ENCODE measurements around the gene GIPC1. TPM values are rescaled to one million over a fixed set of nuclear protein-coding genes. Genes with fewer than 3 reads are reported as not detected.
A peak's percentile ranks its signal among the peaks of the same experiment; 100 is the strongest.

GIPC1 gene
- total RNA-seq, 1 donor from 2014 or later = 45.5 TPM

GRCh38 chr19:14502334-14503092, 6.6 kb upstream of the GIPC1 start:
- no peaks in the 10 kb centered on the region for H3K9me3 ChIP-seq (replicated peaks)
- no peak overlapping the region for H3K27ac ChIP-seq (replicated peaks)
- DNase-seq = no peak
- no peak overlapping the region for H3K4me3 ChIP-seq
- TF ChIP-seq, protein P1, sequence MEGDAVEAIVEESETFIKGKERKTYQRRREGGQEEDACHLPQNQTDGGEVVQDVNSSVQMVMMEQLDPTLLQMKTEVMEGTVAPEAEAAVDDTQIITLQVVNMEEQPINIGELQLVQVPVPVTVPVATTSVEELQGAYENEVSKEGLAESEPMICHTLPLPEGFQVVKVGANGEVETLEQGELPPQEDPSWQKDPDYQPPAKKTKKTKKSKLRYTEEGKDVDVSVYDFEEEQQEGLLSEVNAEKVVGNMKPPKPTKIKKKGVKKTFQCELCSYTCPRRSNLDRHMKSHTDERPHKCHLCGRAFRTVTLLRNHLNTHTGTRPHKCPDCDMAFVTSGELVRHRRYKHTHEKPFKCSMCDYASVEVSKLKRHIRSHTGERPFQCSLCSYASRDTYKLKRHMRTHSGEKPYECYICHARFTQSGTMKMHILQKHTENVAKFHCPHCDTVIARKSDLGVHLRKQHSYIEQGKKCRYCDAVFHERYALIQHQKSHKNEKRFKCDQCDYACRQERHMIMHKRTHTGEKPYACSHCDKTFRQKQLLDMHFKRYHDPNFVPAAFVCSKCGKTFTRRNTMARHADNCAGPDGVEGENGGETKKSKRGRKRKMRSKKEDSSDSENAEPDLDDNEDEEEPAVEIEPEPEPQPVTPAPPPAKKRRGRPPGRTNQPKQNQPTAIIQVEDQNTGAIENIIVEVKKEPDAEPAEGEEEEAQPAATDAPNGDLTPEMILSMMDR (IDR thresholded peaks at IDR 0.05; ENCODE audit: borderline replicate concordance) = no peak
- H3K4me1 ChIP-seq = peaks cover 4% of the 10 kb centered on the region
- intact Hi-C loops (cut with micrococcal nuclease) = no loop called here
- H3K27me3 ChIP-seq (ENCODE audit: low read depth) = no peaks in the 10 kb centered on the region
- no peaks in the 10 kb centered on the region for H3K36me3 ChIP-seq

- DNase-seq = no peak
- H3K4me1 ChIP-seq = peaks cover 30% of the 10 kb centered on the region
- H3K27me3 ChIP-seq (ENCODE audit: low read depth) = no peaks in the 10 kb centered on the region
- H3K4me3 ChIP-seq = no peak overlapping the region
- intact Hi-C loops (cut with micrococcal nuclease) = no loop called here
- TF ChIP-seq, protein P1 (IDR thresholded peaks at IDR 0.05; ENCODE audit: borderline replicate concordance) = no peak
- H3K27ac ChIP-seq (replicated peaks) = peak overlapping the region; percentile 83
- H3K36me3 ChIP-seq = peaks cover 3% of the 10 kb centered on the region
- H3K9me3 ChIP-seq (replicated peaks) = no peaks in the 10 kb centered on the region
Measured at GRCh38 chr19:14497228-14497921, 1.4 kb upstream of the GIPC1 start.

GRCh38 chr19:14496834-14497227, 904 bp upstream of the GIPC1 start:
- Histone ChIP-seq H3K4me1 (peaks cover 30% of the 10 kb centered on the region), H3K27ac (replicated peaks) (peak overlapping the region; percentile 83), H3K4me3 (peak overlapping the region; percentile 96), H3K9me3 (replicated peaks) (no peaks in the 10 kb centered on the region), H3K36me3 (peaks cover 6% of the 10 kb centered on the region), H3K27me3 (ENCODE audit: low read depth) (no peaks in the 10 kb centered on the region)
- DNase-seq = no peak
- intact Hi-C loops (cut with micrococcal nuclease) = no loop called here
- TF ChIP-seq, protein P1 (IDR thresholded peaks at IDR 0.05; ENCODE audit: borderline replicate concordance) = no peak

DNA sequence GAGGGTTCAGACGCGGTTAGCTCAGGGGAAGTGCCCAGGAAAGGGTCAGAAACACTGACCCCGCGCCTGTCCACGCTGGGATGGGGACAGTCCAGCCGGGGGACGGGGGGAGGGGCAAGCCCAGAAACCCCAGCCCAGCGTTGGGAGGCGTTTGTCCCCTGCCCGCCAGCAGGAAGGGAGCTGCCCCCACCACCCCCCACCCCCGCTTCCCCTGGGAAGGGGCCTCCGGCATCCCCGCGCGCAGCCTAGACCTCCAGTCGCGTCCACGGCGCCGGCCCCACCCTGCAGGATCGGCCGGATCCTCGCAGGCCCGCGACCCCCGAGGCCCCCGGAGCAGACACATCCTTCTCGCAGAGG, 277 bp downstream of the GIPC1 start:
- H3K9me3 ChIP-seq (replicated peaks) = no peaks in the 10 kb centered on the region
- H3K27ac ChIP-seq (replicated peaks) = peak overlapping the region; percentile 83
- H3K36me3 ChIP-seq = peaks cover 15% of the 10 kb centered on the region
- intact Hi-C loops (cut with micrococcal nuclease) = no loop called here
- peak overlapping the region; percentile 96 for H3K4me3 ChIP-seq
- H3K4me1 ChIP-seq = peaks cover 30% of the 10 kb centered on the region
- no peaks in the 10 kb centered on the region for H3K27me3 ChIP-seq (ENCODE audit: low read depth)
- TF ChIP-seq, protein P1 (IDR thresholded peaks at IDR 0.05; ENCODE audit: borderline replicate concordance) = no peak
- DNase-seq = no peak

DNA sequence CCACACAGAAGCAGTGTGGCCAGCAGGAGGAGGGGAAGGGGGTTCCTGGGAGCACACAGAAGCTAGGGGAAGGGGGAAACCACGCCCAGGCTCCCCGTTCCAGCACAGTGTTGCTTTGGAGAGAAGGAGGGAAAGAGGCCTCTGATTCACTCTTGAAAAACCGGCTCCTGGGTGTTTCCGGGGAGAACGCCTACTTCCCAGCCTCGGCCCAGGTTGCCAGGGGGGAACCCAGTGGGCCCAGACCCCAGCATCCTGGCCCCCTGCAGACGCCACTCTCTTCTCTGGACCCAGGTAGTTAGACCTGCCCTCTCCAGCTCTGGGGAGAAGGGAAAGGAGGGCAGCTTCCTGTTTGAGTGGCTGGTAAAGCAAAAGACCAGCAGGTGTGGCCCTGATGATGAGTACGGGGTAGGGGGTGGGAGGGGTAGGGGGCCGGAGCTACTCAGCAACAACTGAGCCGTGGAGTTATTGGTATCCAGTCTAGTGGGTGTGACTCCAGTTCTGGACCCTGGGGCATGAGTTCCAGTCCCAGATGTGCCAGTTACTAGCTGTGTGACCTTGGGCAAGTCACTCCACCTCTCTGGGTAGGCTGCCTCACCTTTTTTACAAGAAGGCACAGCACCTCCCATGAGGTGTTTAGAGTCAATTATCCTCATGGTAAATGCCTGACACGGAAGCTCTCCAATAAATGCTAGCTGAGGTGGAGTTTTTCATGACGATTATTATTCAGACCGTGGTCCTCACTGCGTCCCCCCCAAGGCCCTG, 836 bp downstream of the GIPC1 start:
- Histone ChIP-seq H3K4me1 (peaks cover 30% of the 10 kb centered on the region), H3K9me3 (replicated peaks) (no peaks in the 10 kb centered on the region), H3K4me3 (peak overlapping the region; percentile 96), H3K36me3 (peaks cover 20% of the 10 kb centered on the region), H3K27ac (replicated peaks) (peak overlapping the region; percentile 83), H3K27me3 (ENCODE audit: low read depth) (no peaks in the 10 kb centered on the region)
- intact Hi-C loops (cut with micrococcal nuclease) = no loop called here
- no peak for DNase-seq
- TF ChIP-seq, protein P1 (IDR thresholded peaks at IDR 0.05; ENCODE audit: borderline replicate concordance) = no peak

Measured in left ventricle myocardium inferior (tissue), 1 donor.